IMR-90 (cell line): Measurements from ENCODE around the gene C21orf58. TPM values are rescaled to one million over a fixed set of nuclear protein-coding genes. Genes with fewer than 3 reads are reported as not detected.

ENCODE experiments used
- ATAC-seq: fragments of 200-7000 bp; cut with Tn5 transposase; 2 replicates; pipeline ENCODE4 v1.9.1; 2020; ENCODE audit warnings: low read depth, mild to moderate bottlenecking, moderate library complexity
- BruUV-seq: library from RNA; stranded (reverse); fragments of 400-500 nt; replicated peaks from 2 replicates; lab custom pipeline; 2021; lab: Mats Ljungman, UMichigan
- CTCF ChIA-PET: fragments of 300-600 bp; formaldehyde crosslinking; extraction: SDS; loops from one replicate; lab custom pipeline; 2021; ENCODE audit warnings: antibody characterized with exemption; lab: Yijun Ruan, JAX
- POLR2A ChIA-PET: fragments of 300-600 bp; sonication (Branson Sonifier 250); formaldehyde crosslinking; loops from one replicate; lab custom pipeline; 2022; ENCODE audit warnings: antibody characterized with exemption; ENCODE audit not compliant: unreplicated experiment; lab: Charles Lee
- DNase-seq: peaks from one replicate; pipeline ENCODE4 v3.0.0; 2013
- H2AFZ ChIP-seq: replicated peaks from 2 replicates; pipeline ENCODE3; 2013; ENCODE audit warnings: low read length, mild to moderate bottlenecking; ENCODE audit not compliant: poor library complexity
- H2AK5ac ChIP-seq: 2 replicates; pipeline ENCODE4 v1.6.1; 2013; ENCODE audit warnings: low read depth, low read length, inconsistent platforms
- H2AK9ac ChIP-seq: replicated peaks from 2 replicates; pipeline ENCODE3; 2013; ENCODE audit warnings: mild to moderate bottlenecking, low read depth, low read length, moderate library complexity; ENCODE audit not compliant: poor library complexity
- H2BK120ac ChIP-seq: 2 replicates; pipeline ENCODE4 v1.6.1; 2013; ENCODE audit warnings: low read depth, low read length, inconsistent platforms
- H2BK15ac ChIP-seq: 3 replicates; pipeline ENCODE4 v1.6.1; 2013; ENCODE audit warnings: low read depth, low read length, inconsistent platforms
- H2BK20ac ChIP-seq: 2 replicates; pipeline ENCODE4 v1.6.1; 2013; ENCODE audit warnings: low read depth, mild to moderate bottlenecking, inconsistent platforms, low read length, moderate library complexity
- H2BK5ac ChIP-seq: 2 replicates; pipeline ENCODE4 v1.6.1; 2013; ENCODE audit warnings: mild to moderate bottlenecking, low read depth, low read length, inconsistent platforms; ENCODE audit not compliant: poor library complexity, severe bottlenecking
- H3K14ac ChIP-seq: replicated peaks from 2 replicates; pipeline ENCODE4 v1.6.1; 2013; ENCODE audit warnings: low read depth, low read length, inconsistent platforms
- H3K18ac ChIP-seq: 2 replicates; pipeline ENCODE4 v1.6.1; 2013; ENCODE audit warnings: low read depth, low read length, control low read depth
- H3K23ac ChIP-seq: 2 replicates; pipeline ENCODE4 v1.6.1; 2013; ENCODE audit warnings: low read depth, low read length, inconsistent platforms
- H3K27ac ChIP-seq: 2 replicates; pipeline ENCODE4 v1.5.1; 2013; ENCODE audit warnings: mild to moderate bottlenecking, control low read depth, low read length; ENCODE audit not compliant: insufficient read depth
- H3K27me3 ChIP-seq: 2 replicates; pipeline ENCODE4 v1.6.1; 2013; ENCODE audit warnings: low read length; ENCODE audit not compliant: control insufficient read depth, insufficient read depth
- H3K36me3 ChIP-seq: 2 replicates; pipeline ENCODE4 v1.6.1; 2013; ENCODE audit warnings: low read length, mixed read lengths; ENCODE audit not compliant: control insufficient read depth, insufficient read depth
- H3K4ac ChIP-seq: 2 replicates; pipeline ENCODE4 v1.6.1; 2013; ENCODE audit warnings: low read depth, low read length, inconsistent platforms
- H3K4me1 ChIP-seq: 2 replicates; pipeline ENCODE4 v1.6.1; 2013; ENCODE audit warnings: low read length, mixed read lengths; ENCODE audit not compliant: control insufficient read depth, insufficient read depth
- H3K4me2 ChIP-seq: 2 replicates; pipeline ENCODE4 v1.6.1; 2013; ENCODE audit warnings: low read depth, mild to moderate bottlenecking, control low read depth, low read length, moderate library complexity
- H3K4me3 ChIP-seq: 2 replicates; pipeline ENCODE4 v1.5.1; 2013; ENCODE audit warnings: low read depth, mild to moderate bottlenecking, control low read depth, low read length, moderate library complexity; ENCODE audit not compliant: insufficient read depth
- H3K56ac ChIP-seq: 2 replicates; pipeline ENCODE4 v1.6.1; 2013; ENCODE audit warnings: low read length, inconsistent platforms; ENCODE audit not compliant: insufficient read depth; ENCODE audit errors: extremely low read depth
- H3K79me1 ChIP-seq, 2 experiments: 2 replicates each; pipeline ENCODE4 v1.6.1; 2013; ENCODE audit warnings: low read length in 2 of 2, inconsistent platforms in 1 of 2, low read depth in 1 of 2
- H3K9ac ChIP-seq: 2 replicates; pipeline ENCODE4 v1.6.1; 2013; ENCODE audit warnings: low read depth, low read length, control low read depth
- H3K9me1 ChIP-seq: 2 replicates; pipeline ENCODE4 v1.6.1; 2013; ENCODE audit warnings: low read length, inconsistent platforms; ENCODE audit not compliant: insufficient read depth
- H3K9me3 ChIP-seq: 2 replicates; pipeline ENCODE4 v1.6.1; 2013; ENCODE audit warnings: low read length; ENCODE audit not compliant: control insufficient read depth, insufficient read depth
- H4K20me1 ChIP-seq: 2 replicates; pipeline ENCODE4 v1.6.1; 2013; ENCODE audit warnings: low read length, inconsistent platforms; ENCODE audit not compliant: insufficient read depth
- H4K5ac ChIP-seq: 2 replicates; pipeline ENCODE4 v1.6.1; 2013; ENCODE audit warnings: mild to moderate bottlenecking, low read depth, low read length, control low read depth
- H4K8ac ChIP-seq, 2 experiments: 2 replicates each; pipeline ENCODE4 v1.6.1; 2013; ENCODE audit warnings: low read depth in 2 of 2, low read length in 2 of 2, control low read depth in 1 of 2, inconsistent platforms in 1 of 2
- H4K91ac ChIP-seq: 2 replicates; pipeline ENCODE4 v1.6.1; 2013; ENCODE audit warnings: low read depth, low read length, inconsistent platforms; ENCODE audit not compliant: insufficient read depth
- BHLHE40 ChIP-seq: fragments of 150-350 bp; IDR thresholded peaks from 2 replicates; pipeline ENCODE4 v1.6.1; 2016; ENCODE audit warnings: mild to moderate bottlenecking, low read depth, low read length
- CEBPB ChIP-seq: IDR thresholded peaks from 2 replicates; pipeline ENCODE4 v1.6.1; 2012; ENCODE audit warnings: low read depth, low read length, improper control_type of control experiment
- CHD1 ChIP-seq: IDR thresholded peaks from 2 replicates; pipeline ENCODE4 v1.6.1; 2012; ENCODE audit warnings: low read depth, low read length, improper control_type of control experiment
- CTCF ChIP-seq: conservative IDR thresholded peaks from 2 replicates; pipeline ENCODE4 v1.5.1; 2012; ENCODE audit warnings: mild to moderate bottlenecking, low read depth, low read length, improper control_type of control experiment
- ELK1 ChIP-seq: fragments of 150-350 bp; IDR thresholded peaks from 2 replicates; pipeline ENCODE4 v1.6.1; 2016; ENCODE audit warnings: low read depth, mild to moderate bottlenecking, low read length, moderate library complexity, borderline replicate concordance
- FOS ChIP-seq: fragments of 150-350 bp; IDR thresholded peaks from 2 replicates; pipeline ENCODE4 v1.6.1; 2016; ENCODE audit warnings: low read depth, low read length
- MAFK ChIP-seq: IDR thresholded peaks from 2 replicates; pipeline ENCODE4 v1.6.1; 2012; ENCODE audit warnings: low read depth, low read length, improper control_type of control experiment
- MAZ ChIP-seq: IDR thresholded peaks from 2 replicates; pipeline ENCODE4 v1.6.1; 2012; ENCODE audit warnings: low read depth, mild to moderate bottlenecking, low read length, improper control_type of control experiment, moderate library complexity, borderline replicate concordance
- MXI1 ChIP-seq: IDR thresholded peaks from 2 replicates; pipeline ENCODE4 v1.6.1; 2012; ENCODE audit warnings: low read depth, mild to moderate bottlenecking, low read length, moderate library complexity, borderline replicate concordance
- NFE2L2 ChIP-seq: fragments of 150-350 bp; IDR thresholded peaks from 2 replicates; pipeline ENCODE4 v1.6.1; 2016; ENCODE audit warnings: low read depth, mild to moderate bottlenecking, low read length
- POLR2A ChIP-seq: IDR thresholded peaks from 2 replicates; pipeline ENCODE4 v1.6.1; 2012; ENCODE audit warnings: mild to moderate bottlenecking, low read depth, low read length
- RAD21 ChIP-seq: IDR thresholded peaks from 2 replicates; pipeline ENCODE4 v1.6.1; 2012; ENCODE audit warnings: low read length, improper control_type of control experiment
- RCOR1 ChIP-seq: IDR thresholded peaks from 2 replicates; pipeline ENCODE4 v1.6.1; 2012; ENCODE audit warnings: mild to moderate bottlenecking, low read length, improper control_type of control experiment; ENCODE audit not compliant: insufficient replicate concordance
- RFX5 ChIP-seq: IDR thresholded peaks from 2 replicates; pipeline ENCODE4 v1.8.0; 2012; ENCODE audit warnings: low read depth, mild to moderate bottlenecking, low read length, moderate library complexity
- SMC3 ChIP-seq: fragments of 150-350 bp; IDR thresholded peaks from 2 replicates; pipeline ENCODE4 v1.6.1; 2016; ENCODE audit warnings: low read depth, mild to moderate bottlenecking, antibody characterized with exemption, low read length, moderate library complexity
- USF2 ChIP-seq: fragments of 150-350 bp; IDR thresholded peaks from 2 replicates; pipeline ENCODE4 v1.6.1; 2017; ENCODE audit warnings: mild to moderate bottlenecking, antibody characterized with exemption, low read length, low read depth
- WGBS, 2 experiments: methylation state at CpG; one replicate each; pipeline versions ENCODE4 v1.1.5 to v1.1.7; 2013; ENCODE audit warnings: missing lambda C conversion rate in 2 of 2; ENCODE audit not compliant: insufficient read length in 1 of 2; ENCODE audit errors: extremely low coverage in 2 of 2; 5-methylcytosine and 5-hydroxymethylcytosine counted together
- dilution Hi-C: fragments of 300-500 bp; cut with HindIII; formaldehyde crosslinking; loops from one replicate; pipeline ENCODE4 v1.14.3; 2018; ENCODE audit warnings: low sequenced_read_pairs; ENCODE audit not compliant: unreplicated experiment
- in situ Hi-C: fragments of 300-500 bp; cut with MboI; formaldehyde crosslinking; loops from 3 replicates; pipeline ENCODE4 v1.14.3; 2019; ENCODE audit warnings: low sequenced_read_pairs, inconsistent platforms, mixed read lengths
- intact Hi-C: fragments of 100-400 bp; cut with micrococcal nuclease; formaldehyde crosslinking; loops from 2 replicates; pipeline ENCODE4 v1.10.0; 2022
- polyA plus RNA-seq, 3 experiments: library from polyadenylated mRNA; depleted of rRNA; stranded (reverse); fragments of >200 nt; gene quantifications; 2 replicates each; pipeline ENCODE4 v1.2.3, GENCODE V29; 2012; ENCODE audit warnings: low replicate concordance in 1 of 3
- total RNA-seq: library from RNA; depleted of rRNA; stranded (reverse); fragments of >200 nt; gene quantifications from 2 replicates; pipeline ENCODE4 v1.2.3, GENCODE V29; 2012

The C21orf58 gene
- total and polyA plus RNA-seq, 2 of the 4 experiments (the other 2 are of a cell fraction), result 2.7 to 6.2 TPM

- Histone ChIP-seq H3K36me3 (peaks cover 80% of the 10 kb centered on the region), H2AK5ac (no peak overlapping the region), H3K4me1 (no peaks in the 10 kb centered on the region), H3K79me1 (peaks cover 4 to 16% of the 10 kb centered on the region in 2 experiments; a peak in 3 of 4 replicates), H3K18ac (no peak overlapping the region), H4K20me1 (no peaks in the 10 kb centered on the region; the same call in 1 of the 2 replicates), H3K4ac (no peak overlapping the region), H2BK15ac (no peak overlapping the region), H4K91ac (no peak overlapping the region), H3K27ac (no peak overlapping the region), H2BK20ac (no peak overlapping the region), H2BK120ac (no peak overlapping the region), H4K5ac (no peak overlapping the region), H3K9me3 (no peaks in the 10 kb centered on the region), H3K4me3 (no peak overlapping the region), H3K27me3 (no peaks in the 10 kb centered on the region), H3K9ac (no peak overlapping the region), H4K8ac (no peak overlapping the region), H3K23ac (no peak overlapping the region), H3K9me1 (no peaks in the 10 kb centered on the region), H2BK5ac (no peak overlapping the region), H2AFZ (no peak overlapping the region), H3K14ac (no peak overlapping the region), H3K4me2 (no peak overlapping the region), H2AK9ac (no peak overlapping the region), H3K56ac (no peak overlapping the region)
- BruUV-seq, result no TSS peak
- in situ Hi-C loops, result no loop called here
- CTCF ChIA-PET, result no interaction called here
- DNase-seq, result no peak
- intact Hi-C loops, result no loop called here
- POLR2A ChIA-PET, result no interaction called here
- WGBS, 2 experiments, result 80% methylated on average over 4 of the region's 13 CpGs; no CpG with 5 or more reads in 1 of the 2 experiments
- no peak for ATAC-seq
- TF ChIP-seq SMC3 (no peak), MAFK (no peak), USF2 (no peak), RAD21 (no peak), BHLHE40 (no peak), CEBPB (no peak), MAZ (no peak), RFX5 (no peak), RCOR1 (no peak), CHD1 (no peak), ELK1 (no peak), FOS (no peak), POLR2A (no peak), NFE2L2 (no peak), CTCF (no peak), MXI1 (no peak)
- dilution Hi-C loops, result no loop called here
Observed at GRCh38 chr21:46350981-46351380, 27.3 kb upstream of the C21orf58 start.
